Fibroblast of gingiva (primary cell): ENCODE measurements around the gene SLF2.
A peak's percentile ranks its signal among the peaks of the same experiment; 100 is the strongest.

Experiments used
- DNase-seq: peaks from one replicate; pipeline ENCODE4 v3.0.0-alpha.2; 2011; ENCODE audit warnings: low read depth

The SLF2 gene

DNA sequence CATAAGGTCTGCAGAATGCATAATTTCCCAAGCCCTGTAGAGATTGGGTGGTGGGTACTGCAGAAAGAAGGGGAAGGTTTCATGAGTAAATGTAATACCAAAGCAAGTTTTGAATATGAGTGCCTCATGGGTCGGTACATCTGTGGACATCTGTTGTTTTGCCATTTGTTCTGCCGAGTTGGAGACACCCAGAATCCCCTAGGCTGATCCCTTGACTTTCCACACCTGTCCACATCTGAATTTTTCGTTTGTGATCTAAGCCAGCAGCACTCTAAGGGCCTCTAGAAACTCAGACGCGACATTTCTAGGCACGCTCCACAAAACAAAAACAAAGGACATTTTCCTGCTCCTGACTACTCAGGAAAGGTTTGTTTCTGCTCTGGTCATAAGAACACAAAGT lies 11.7 kb upstream of the SLF2 start:
- DNase-seq: no peak

DNA sequence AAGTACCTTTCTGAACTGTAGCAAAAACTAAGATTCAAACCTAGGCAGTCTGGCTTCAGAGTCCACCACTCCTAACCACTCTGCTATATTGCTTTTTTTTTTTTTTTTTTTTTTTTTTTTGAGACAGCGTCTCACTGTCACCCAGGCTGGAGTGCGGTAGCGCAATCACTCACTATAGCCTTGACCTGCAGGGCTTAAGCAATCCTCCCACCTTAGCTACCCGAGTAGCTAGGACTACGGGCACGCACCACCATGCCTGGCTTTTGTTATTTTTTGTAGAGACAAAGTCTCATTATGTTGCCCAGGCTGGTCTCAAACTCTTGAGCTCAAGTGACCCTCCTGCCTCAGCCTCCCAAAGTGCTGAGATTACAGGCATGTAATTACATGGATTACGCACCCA lies 10.1 kb upstream of the SLF2 start:
- DNase-seq: no peak

DNA sequence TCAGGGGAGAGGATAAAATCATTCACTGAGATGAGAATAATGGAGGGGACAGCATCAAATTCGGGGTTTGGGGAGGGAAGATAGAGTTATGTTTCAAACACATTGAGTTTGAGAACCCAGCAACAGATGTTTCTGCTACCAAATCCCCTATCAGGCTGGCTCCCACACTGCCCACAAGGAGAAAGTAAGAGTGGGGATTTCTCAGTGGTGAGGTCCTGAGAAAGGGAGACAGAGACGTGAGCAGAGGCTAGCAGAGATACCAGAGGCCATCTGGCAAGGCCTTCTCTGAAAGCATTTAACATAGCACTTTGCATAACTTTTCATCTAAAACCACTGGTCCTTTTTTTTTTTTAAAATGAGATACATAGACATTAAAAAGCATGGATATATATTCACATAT lies 7.8 kb upstream of the SLF2 start:
- DNase-seq: no peak

DNA sequence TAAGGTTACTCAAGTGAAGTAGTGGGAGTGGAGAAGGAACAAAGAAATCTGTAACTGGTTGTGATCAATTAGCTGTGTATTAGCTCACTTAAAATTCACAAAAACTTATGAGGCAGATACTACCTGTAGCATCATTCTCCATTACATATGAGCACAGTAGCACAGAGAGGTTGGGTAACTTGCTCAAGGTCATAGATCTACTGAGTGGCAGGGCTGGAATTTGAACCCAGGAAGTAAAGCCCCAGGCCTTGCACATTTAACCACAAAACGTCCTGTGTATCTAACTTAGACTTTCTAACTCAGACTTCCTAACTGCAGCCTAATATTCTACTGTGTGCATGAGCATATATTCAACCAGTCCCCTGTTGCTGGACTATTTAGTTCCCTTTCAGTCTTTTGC lies 5.6 kb upstream of the SLF2 start:
- no peak for DNase-seq

DNA sequence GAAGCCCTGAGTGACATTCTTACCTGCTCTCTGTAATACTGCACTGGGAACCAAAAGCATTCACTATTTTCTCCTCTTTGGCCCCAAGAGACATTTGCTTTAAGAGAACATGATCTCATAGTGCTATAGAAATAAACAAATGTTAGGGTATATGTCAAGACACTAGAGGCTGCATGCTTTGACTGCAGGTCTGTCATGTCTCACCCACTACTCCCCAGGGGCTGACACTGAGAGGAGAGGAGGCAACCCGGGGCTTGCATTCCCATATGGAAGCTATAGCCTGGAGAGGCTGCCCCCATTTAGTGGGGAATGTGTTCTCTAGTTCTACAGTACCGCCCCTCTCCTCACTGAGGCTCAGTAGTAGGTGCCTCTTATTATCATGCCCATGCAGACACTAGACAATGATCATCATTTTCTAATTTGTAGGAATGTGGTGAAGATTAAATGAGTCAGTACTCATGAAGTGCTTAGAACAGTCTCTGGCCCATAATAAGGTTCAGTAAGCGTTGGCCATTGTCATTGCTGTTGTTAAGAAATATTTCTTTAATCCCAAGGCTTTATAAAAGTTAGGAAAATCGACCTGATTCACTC lies 4.9 kb upstream of the SLF2 start:
- no peak for DNase-seq

DNA sequence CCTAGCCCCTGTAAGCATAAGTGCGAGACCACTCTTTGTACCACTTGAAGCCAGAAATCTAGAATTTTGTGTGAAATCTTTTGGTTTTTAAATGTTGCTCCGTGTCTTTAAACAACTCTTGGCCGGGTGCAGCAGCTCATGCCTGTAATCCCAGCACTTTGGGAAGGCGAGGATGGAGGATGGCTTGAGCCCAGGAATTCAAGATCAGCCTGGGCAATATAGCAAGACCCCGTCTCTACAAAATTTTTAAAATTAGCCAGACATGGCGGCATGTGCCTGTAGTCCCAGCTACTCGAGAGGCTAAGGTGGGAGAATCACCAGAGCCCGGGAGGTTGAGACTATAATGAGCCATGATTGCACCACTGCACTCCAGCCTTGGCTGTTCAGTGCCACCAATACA lies 4.4 kb upstream of the SLF2 start:
- no peak for DNase-seq

DNA sequence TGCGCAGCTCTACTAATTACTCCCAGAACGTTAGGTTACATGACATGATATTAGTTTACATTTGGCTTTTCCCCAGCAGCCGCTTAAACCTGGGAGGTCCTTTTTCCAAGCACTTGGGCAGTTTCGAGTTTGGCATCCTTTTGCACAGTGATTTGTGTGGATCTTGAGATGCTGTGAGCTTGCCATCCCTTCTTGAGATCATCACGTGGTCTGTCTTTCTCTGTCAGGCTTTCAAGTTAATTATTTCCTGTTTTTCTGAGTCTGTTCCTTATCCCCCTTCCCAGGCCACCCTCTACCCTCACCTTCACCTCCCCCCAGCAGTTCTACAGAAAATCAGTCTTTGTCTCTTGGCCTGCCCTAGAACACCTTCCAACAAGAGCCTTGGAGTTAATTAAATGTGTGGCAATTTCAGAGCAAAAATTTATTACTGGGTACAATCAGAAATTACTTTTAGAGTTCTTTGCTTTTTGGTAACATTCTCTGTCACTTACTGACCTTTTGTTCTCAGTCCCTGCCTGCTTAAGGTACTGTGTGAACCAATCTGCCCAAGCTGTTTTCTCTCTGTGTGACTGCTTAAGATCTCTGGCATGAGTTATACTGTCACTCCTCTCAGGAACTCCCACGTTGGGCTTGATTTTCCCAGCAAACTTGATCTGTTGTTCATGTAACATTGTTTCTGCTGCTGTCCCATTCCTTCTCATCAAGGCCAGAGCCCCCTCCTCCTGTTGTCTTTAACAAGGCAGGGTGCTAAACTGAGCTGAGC lies 3.1 kb upstream of the SLF2 start:
- peak; percentile 57 for DNase-seq

DNA sequence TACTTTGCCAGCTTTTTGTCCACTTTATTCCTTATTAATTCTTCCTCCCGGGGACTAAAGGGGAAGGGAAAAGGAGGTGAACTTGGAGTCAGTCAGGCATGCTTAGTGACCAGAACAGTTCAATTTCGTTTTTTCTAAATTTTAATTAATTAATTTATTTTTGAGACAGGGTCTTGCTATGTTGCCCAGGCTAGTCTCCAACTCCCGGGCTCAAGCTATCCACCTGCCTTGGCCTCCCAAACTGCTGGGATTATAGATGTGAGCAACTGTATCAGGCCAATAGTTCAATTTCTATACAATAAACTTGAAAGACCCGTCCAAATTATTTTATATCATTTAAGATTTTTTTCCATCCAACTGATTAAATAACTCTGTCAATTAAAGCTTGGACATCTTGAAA lies 1.3 kb upstream of the SLF2 start:
- DNase-seq: no peak

DNA sequence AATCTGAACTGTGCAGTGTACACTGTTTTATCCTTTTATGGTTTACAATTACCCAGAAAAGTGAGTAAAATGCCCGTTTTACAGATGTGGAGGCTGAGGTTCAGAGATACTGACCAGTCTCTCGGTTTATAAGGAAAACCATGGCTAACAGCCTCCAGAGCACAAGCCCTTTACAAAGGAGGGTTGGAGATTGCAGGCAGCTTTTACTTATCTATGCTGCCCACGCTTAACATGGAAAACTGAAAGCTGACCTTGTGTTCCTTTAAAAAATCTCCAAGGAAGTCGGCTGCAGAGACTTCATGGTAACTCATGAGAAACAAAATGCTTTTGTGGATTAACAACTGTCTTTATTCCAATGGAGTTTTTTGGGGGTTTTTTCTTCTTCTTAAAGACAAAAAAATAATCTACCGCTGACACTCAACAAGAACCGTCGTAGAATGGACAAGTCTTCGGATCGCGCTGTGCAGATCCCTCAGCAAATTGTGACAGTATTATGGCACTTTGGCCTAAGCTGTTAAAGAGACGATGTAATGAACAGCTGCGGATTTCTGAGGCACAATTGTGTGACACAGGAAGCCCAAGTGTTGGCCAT lies 654 bp upstream of the SLF2 start:
- no peak for DNase-seq

DNA sequence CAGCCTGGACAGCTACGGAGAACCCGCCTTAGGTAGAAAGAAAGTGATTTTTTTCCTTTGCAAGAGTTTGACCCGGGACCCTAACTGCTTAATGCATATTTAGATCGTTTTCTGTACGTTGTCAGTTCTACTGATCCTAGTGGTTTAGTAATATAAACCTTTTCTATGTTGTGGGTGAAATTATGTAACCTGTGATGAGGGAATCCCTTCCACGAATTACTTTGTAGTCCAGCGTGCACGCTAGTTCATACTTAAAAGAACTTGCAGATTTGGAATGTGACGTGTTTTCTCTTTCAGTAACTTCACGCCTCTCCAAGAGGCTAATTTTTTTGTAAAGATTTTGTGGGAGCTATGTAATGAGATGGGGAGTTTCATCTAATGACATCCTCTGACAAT lies 705 bp downstream of the SLF2 start:
- DNase-seq: no peak

DNA sequence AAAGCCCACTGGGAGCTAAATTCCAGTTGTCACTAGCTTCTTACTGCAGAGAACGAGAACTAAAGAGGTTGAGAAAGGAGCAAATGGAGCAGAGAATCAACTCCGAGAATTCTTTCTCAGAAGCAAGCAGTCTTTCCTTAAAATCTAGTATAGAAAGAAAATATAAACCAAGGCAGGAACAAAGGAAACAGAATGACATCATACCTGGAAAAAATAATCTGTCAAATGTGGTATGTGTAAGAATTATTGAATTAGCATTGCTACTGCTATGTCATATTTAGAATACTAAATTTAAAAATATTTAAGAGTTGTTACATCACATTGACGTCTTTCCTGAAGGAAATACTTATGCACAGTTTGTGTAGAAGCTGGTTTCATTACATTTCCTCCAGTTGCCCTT lies 4.3 kb downstream of the SLF2 start:
- DNase-seq: no peak

DNA sequence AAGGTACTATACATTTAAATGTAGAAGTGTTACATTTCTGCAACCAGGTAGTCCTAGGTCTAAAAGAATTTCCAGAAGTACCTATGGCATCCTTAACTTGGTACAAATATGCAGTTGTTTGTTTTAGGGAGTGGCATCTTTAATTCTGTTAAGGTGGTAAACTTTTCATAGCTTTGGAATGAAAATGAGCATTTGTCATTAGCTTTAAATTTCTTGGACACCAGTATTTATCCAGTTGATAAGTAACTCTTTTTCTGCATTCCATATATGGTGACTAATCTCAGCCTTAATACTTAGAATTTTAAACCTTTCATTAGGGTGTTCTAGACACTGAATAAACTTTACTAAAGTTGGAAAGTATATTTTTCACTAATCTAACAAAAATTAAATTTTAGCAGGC lies 10.8 kb downstream of the SLF2 start:
- DNase-seq: no peak

DNA sequence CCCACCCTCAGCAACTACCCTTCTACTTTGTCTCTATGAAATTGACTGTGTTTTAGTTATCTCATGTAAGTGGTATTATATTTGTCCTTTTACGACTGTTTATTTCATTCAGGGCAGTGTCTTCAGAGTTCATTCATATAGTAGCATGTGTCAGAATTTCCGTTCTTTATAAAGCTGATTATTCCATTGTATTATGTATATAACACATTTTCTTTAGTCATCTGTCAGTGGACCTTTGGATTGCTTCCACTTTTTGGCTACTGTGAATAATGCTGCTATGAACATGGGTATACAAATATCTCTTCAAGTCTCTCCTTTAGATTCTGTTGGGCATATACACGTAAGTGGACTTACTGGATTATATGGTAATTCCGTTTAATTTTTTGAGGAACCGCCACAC lies 14.5 kb downstream of the SLF2 start:
- DNase-seq: no peak

DNA sequence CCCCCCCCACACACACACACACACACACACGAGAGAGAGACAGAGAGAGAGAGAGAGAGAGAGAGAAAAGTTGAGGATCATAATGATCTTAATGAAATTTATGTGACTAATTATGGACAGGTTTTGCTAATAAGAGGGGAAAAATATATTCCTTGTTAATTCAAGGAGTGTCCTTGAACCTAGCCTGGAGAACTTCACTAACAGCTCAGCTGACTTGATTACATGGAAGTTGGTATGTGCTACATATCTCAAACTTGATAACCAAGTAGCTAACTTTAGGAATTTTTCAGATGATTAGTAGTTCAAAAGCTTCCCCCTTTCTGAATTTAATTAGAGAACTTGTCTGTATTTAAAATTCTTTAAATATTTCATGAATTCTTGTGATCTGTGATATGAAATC lies 15.3 kb downstream of the SLF2 start:
- DNase-seq: no peak

DNA sequence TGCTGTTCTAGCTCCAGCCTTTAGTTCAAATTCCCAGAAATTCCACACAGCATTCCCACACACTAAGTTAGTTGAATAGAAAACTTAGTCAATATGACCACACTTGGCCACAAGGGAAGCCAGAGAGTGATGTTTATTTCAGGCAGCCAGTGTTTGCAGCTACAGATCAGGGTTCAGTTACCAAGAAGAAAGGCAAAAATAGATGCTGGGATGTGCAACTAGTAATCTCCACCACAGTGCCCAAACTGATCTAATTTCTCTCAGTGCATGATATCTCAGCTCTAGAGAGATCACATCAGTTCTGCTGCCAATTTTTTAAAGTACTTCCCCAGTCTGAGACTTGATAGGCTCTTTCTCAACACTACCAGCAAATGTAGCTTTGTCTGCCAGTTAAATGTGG lies 17.6 kb downstream of the SLF2 start:
- DNase-seq: peak; percentile 32

DNA sequence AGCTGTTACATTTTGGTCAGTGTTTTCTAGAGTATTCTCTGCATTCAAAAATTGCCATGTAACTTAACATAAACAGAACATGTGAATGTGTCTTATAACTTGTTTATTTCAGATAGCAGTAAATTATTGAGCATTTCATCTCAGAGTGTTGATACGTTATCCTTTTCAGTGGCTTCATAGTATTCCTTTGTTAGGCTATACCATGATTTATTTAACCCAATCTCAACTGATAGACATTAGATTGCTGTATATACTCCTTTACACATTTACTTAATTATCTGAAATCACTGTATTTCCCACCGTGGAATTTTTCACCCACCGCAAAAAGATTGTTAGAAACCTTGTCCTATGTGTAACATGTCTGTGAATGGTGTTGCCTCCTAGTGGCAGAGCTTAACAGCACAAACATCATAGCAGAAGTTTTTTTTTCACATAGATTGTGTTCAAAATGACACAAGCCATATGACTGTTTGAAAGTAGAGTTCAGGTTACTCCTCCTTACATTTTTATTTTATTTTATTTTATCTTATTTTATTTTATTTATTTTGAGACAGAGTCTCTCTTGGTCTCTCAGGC lies 21.4 kb downstream of the SLF2 start:
- DNase-seq: no peak

DNA sequence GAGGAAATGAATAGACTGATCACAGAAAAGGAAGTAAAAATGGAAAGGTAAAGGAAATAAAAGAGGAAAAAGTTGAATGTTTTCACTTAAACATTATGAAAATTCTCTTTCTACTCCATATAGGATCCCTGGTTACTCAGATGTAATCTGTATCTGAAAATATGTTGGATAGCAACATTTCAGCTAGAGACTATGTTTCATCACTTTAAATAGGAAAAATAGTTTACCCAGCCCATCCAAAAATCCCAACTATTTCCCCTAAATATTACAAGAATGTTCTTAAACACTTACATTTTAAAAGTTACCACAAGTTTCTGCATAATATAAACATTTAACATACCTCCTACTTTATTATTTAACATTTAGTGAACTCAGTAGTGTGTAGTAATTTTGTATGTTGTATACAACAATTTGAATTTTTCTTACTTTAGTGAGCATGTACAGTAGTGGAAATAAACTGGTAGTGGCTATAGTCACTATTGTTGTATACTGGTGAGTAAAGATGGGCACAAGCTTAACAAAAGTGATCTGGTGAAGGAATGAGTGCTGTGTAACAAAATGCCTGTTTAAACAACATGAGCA lies 27.1 kb downstream of the SLF2 start:
- DNase-seq: peak; percentile 49

DNA sequence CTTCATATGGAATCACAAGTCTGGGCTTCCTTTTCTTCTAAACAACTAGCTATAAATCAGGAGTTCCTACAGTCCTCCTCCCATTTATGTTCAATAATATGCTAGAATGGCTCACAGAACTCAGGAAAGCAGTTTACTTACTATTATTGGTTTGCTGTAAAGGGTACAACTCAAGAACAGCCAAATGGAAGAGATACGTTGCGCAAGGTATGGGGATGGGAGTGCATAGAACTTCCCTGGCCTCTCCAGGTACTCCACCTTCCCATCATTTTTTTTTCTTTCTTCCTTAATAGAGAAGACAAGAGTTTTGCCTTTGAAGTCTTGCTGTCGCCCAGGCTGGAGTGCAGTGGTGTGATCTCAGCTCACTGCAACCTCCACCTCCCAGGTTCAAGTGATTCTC lies 29.5 kb downstream of the SLF2 start:
- DNase-seq: no peak

DNA sequence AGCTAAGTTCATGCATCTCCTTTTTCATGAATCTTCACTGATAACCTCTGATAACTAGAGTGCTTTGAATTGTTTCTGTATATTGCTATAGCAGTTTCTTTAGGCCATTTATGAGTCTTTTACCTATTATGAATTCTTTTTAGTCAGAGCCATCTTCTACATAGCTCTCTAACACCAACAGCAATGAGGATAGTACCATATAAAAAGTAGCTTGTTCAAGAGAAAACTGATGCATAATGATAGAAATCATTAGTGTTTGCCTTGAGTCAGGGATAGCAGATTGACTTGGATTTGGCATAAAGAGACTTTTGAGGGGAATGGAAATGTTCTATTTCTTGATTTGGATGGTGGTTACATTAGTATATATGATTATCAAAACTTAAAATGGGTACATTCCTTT lies 30.7 kb downstream of the SLF2 start:
- DNase-seq: no peak

DNA sequence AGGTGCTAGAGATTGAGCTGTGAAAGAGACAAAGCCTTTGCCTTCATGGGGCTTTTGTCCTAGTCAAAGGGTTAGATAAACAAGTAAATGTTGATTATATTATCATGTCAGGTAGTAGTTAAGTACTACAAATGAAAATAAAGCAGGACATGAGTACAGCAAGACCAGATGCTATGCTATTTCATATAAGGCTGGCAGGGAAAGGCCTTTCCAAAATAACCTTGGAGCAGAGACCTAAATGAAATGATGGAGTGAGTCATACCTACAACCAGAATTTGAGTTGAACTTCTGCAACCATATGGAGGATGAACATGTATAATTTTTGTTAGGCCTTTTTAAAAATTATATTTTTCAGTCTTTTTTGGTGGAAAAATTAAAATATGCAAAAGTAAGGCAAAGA lies 33.0 kb downstream of the SLF2 start:
- DNase-seq: no peak

DNA sequence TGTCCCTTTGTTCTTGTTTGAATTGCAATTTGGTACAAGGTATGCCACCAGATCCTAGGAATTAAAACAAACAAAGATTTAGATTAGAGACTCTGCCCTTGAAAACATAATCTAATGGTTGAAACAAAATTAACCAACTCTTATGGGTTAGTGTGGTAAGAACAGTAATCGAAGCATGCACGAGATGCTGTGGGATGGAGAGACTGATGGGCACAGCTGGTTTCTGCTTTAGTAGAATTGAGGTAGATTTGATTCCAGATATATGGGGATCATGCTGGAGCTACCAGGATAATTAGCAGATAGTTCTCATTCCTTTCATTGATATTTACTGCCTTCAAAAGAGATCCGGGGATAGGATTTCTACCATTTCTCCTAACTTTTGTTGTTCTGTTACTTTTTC lies 36.2 kb downstream of the SLF2 start:
- DNase-seq: no peak

DNA sequence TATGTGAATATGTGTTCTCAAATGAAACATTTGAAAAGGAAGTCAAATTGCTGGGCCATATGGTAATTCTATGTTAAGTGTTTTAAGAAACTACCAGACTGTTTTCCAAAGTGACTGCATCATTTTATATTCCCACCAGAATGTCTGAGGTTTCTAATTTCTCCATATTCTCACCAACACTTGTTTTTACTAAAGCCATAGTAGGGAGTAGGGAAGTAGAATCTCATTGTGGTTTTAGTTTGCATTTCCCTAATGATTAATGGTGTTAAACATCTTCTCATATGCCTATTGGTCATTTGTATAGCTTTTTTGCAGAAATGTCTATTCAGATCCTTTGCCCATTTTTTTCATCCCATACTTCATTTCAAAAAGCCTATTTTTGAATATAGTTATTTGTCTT lies 47.5 kb downstream of the SLF2 start:
- no peak for DNase-seq
